SK-N-SH treated with all-trans-retinoic acid at 6 μM for 48 hours (cell line): ENCODE results near the gene RPRD1B.

Experiments
- ATAC-seq: fragments of 200-7000 bp; cut with Tn5 transposase; 3 replicates; pipeline ENCODE4 v1.9.1; 2020; ENCODE audit warnings: mild to moderate bottlenecking, moderate library complexity
- ARNTL ChIP-seq: fragments of 450-650 bp; formaldehyde crosslinking; IDR thresholded peaks from 2 replicates; pipeline ENCODE4 v1.5.0; 2020; ENCODE audit warnings: low read depth, mild to moderate bottlenecking, moderate library complexity, borderline replicate concordance
- CSDC2 ChIP-seq: fragments of 250-450 bp; sonication (Bioruptor Pico); IDR thresholded peaks from 2 replicates; pipeline ENCODE4 v1.5.0; 2020; ENCODE audit warnings: mild to moderate bottlenecking, moderate library complexity
- CSRNP3 ChIP-seq: fragments of 250-450 bp; sonication (Bioruptor Pico); IDR thresholded peaks from 2 replicates; pipeline ENCODE4 v1.5.1; 2021; ENCODE audit warnings: mild to moderate bottlenecking, moderate library complexity
- GLIS3 ChIP-seq: fragments of 250-450 bp; sonication (Bioruptor Pico); IDR thresholded peaks from 2 replicates; pipeline ENCODE4 v1.5.0; 2020; ENCODE audit warnings: mild to moderate bottlenecking, moderate library complexity
- ISL1 ChIP-seq: fragments of 250-450 bp; sonication (Bioruptor Pico); IDR thresholded peaks from 2 replicates; pipeline ENCODE4 v2.1.2; 2022; ENCODE audit warnings: mild to moderate bottlenecking, moderate library complexity
- OSR1 ChIP-seq: fragments of 250-450 bp; sonication (Bioruptor Pico); IDR thresholded peaks from 2 replicates; pipeline ENCODE4 v1.8.0; 2022; ENCODE audit warnings: moderate library complexity, mild to moderate bottlenecking, inconsistent platforms
- PPARA ChIP-seq: fragments of 250-450 bp; sonication (Bioruptor Pico); IDR thresholded peaks from 2 replicates; pipeline ENCODE4 v1.5.0; 2020; ENCODE audit warnings: mild to moderate bottlenecking, borderline replicate concordance
- RARB ChIP-seq: fragments of 250-450 bp; sonication (Bioruptor Pico); IDR thresholded peaks from 2 replicates; pipeline ENCODE4 v1.8.0; 2021; ENCODE audit warnings: mild to moderate bottlenecking, moderate library complexity
- SNAI2 ChIP-seq: fragments of 250-450 bp; sonication (Bioruptor Pico); IDR thresholded peaks from 2 replicates; pipeline ENCODE4 v1.5.0; 2020; ENCODE audit warnings: mild to moderate bottlenecking, moderate library complexity
- TCF4 ChIP-seq: fragments of 250-450 bp; sonication (Bioruptor Pico); IDR thresholded peaks from 2 replicates; pipeline ENCODE4 v1.8.0; 2021; ENCODE audit warnings: mild to moderate bottlenecking, moderate library complexity, borderline replicate concordance
- TOX ChIP-seq: fragments of 250-450 bp; sonication (Bioruptor Pico); IDR thresholded peaks from 2 replicates; pipeline ENCODE4 v1.8.0; 2021; ENCODE audit warnings: mild to moderate bottlenecking, moderate library complexity, borderline replicate concordance
- ZFP30 ChIP-seq: fragments of 450-650 bp; formaldehyde crosslinking; IDR thresholded peaks from 2 replicates; pipeline ENCODE4 v1.5.0; 2022; ENCODE audit warnings: mild to moderate bottlenecking, moderate library complexity
- ZNF565 ChIP-seq: fragments of 450-650 bp; formaldehyde crosslinking; conservative IDR thresholded peaks from 2 replicates; pipeline ENCODE4 v1.5.0; 2020; ENCODE audit warnings: low read depth, mild to moderate bottlenecking, moderate library complexity
- ZNF70 ChIP-seq: fragments of 450-650 bp; formaldehyde crosslinking; IDR thresholded peaks from 2 replicates; pipeline ENCODE4 v1.5.0; 2020; ENCODE audit warnings: mild to moderate bottlenecking, moderate library complexity
- ZNF8 ChIP-seq: fragments of 450-650 bp; formaldehyde crosslinking; IDR thresholded peaks from 2 replicates; pipeline ENCODE4 v1.5.0; 2020; ENCODE audit warnings: mild to moderate bottlenecking, moderate library complexity
- TF ChIP-seq, protein P1 (sequence below): fragments of 250-450 bp; sonication (Bioruptor Pico); IDR thresholded peaks from 2 replicates; pipeline ENCODE4 v1.5.0; 2020; ENCODE audit warnings: mild to moderate bottlenecking, moderate library complexity
- TF ChIP-seq, protein P2 (sequence below): fragments of 250-450 bp; sonication (Bioruptor Pico); IDR thresholded peaks from 2 replicates; pipeline ENCODE4 v1.8.0; 2021; ENCODE audit warnings: low read depth, mild to moderate bottlenecking, moderate library complexity, borderline replicate concordance
- TF ChIP-seq, protein P3 (sequence below): fragments of 250-450 bp; sonication (Bioruptor Pico); IDR thresholded peaks from 2 replicates; pipeline ENCODE4 v1.8.0; 2020; ENCODE audit warnings: mild to moderate bottlenecking, moderate library complexity, borderline replicate concordance

The RPRD1B gene

DNA sequence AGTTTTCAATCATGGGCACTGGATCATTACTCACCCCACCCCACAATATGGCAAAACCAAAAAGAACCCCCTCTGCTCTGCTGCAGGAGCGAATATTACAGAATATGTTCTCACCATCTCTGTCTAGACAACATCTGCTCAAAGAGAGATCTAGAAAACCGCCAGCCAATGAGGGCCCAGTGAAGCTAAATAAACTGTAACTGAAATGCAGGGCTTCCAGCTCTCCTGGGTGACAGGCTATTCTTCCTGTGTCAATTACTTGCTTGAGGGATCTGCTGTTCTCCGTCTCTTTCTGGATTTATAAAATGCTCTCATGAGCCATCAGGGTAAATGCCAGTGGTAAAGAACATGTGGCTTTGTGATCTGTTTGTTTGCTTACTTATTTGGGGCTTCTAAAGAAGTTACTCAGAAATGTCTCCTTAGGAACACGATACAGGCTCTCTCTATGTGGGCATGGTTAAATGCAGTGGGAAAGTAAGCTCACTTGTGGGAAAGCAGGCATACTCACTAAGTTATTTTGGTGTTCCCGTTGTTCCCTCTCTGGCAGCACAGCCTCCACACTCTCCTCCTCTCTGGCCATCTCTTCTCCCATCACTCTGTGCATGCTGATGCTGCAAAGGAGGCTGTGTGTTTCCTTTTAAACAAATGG lies 45.1 kb upstream of the RPRD1B start:
- no peak for ATAC-seq
- TF ChIP-seq ZNF70 (CRISPR knock-in tag) (no peak), ISL1 (CRISPR knock-in tag) (no peak), GLIS3 (CRISPR knock-in tag) (no peak), RARB (CRISPR knock-in tag) (no peak), SNAI2 (CRISPR knock-in tag) (no peak), CSDC2 (no peak)

GRCh38 chr20:37989601-37990295 lies 43.8 kb upstream of the RPRD1B start:
- ATAC-seq, result no peak
- TF ChIP-seq ZNF8 (CRISPR knock-in tag), result no peak

GRCh38 chr20:37990571-37991151 lies 42.9 kb upstream of the RPRD1B start:
- no peak for ATAC-seq
- TF ChIP-seq ZFP30 (CRISPR knock-in tag) (no peak), TCF4 (peak; percentile 95), ISL1 (CRISPR knock-in tag) (0 out of 2 replicates have a peak, but pooled peaks have one; percentile 16)
- TF ChIP-seq, protein P1, sequence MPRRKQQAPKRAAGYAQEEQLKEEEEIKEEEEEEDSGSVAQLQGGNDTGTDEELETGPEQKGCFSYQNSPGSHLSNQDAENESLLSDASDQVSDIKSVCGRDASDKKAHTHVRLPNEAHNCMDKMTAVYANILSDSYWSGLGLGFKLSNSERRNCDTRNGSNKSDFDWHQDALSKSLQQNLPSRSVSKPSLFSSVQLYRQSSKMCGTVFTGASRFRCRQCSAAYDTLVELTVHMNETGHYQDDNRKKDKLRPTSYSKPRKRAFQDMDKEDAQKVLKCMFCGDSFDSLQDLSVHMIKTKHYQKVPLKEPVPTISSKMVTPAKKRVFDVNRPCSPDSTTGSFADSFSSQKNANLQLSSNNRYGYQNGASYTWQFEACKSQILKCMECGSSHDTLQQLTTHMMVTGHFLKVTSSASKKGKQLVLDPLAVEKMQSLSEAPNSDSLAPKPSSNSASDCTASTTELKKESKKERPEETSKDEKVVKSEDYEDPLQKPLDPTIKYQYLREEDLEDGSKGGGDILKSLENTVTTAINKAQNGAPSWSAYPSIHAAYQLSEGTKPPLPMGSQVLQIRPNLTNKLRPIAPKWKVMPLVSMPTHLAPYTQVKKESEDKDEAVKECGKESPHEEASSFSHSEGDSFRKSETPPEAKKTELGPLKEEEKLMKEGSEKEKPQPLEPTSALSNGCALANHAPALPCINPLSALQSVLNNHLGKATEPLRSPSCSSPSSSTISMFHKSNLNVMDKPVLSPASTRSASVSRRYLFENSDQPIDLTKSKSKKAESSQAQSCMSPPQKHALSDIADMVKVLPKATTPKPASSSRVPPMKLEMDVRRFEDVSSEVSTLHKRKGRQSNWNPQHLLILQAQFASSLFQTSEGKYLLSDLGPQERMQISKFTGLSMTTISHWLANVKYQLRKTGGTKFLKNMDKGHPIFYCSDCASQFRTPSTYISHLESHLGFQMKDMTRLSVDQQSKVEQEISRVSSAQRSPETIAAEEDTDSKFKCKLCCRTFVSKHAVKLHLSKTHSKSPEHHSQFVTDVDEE (CRISPR knock-in tag), result peak; percentile 83

DNA sequence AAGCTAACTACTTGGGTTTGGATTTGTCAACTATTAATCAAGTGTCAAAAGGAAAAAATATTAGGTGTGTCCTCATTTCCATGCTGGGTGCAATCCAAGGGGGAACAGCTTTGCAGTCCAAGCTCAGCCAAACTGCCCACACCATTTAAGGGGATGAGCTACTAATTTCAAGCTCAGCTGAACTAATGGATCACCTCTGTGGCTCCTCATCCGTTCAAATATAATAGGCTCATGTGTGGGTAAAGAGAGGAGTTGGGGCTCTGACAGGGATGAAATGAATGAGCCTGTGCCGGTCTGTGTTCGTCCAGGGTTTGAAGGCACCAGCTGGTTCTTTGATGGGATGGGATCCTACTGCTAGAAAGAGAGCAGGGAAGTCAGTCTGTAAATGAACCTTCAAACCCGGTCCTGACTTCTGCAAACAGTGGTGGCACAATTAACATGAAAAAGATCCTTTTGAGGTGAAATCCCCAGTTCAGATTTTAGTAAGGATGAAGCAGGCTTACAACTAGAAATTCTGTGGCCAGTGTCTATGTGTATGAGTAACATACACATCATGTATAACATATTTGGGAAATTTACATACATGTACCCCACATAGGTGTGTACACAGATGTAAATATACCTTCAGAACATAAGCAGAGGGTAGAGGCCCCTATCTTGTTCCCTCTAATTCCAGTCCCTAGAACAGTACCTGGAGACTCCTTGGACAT lies 42.2 kb upstream of the RPRD1B start:
- ATAC-seq, result no peak

GRCh38 chr20:37991908-37992307 lies 41.6 kb upstream of the RPRD1B start:
- ATAC-seq, result no peak
- TF ChIP-seq ISL1 (CRISPR knock-in tag) (no peak), ZNF70 (CRISPR knock-in tag) (no peak)
- TF ChIP-seq, protein P2, sequence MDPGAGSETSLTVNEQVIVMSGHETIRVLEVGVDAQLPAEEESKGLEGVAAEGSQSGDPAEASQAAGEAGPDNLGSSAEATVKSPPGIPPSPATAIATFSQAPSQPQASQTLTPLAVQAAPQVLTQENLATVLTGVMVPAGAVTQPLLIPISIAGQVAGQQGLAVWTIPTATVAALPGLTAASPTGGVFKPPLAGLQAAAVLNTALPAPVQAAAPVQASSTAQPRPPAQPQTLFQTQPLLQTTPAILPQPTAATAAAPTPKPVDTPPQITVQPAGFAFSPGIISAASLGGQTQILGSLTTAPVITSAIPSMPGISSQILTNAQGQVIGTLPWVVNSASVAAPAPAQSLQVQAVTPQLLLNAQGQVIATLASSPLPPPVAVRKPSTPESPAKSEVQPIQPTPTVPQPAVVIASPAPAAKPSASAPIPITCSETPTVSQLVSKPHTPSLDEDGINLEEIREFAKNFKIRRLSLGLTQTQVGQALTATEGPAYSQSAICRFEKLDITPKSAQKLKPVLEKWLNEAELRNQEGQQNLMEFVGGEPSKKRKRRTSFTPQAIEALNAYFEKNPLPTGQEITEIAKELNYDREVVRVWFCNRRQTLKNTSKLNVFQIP (CRISPR knock-in tag), result no peak
- TF ChIP-seq, all 23 proteins: peak for 0

More for the DNA sequence above, 42.2 kb upstream of the RPRD1B start:
- TF ChIP-seq PPARA (CRISPR knock-in tag), result no peak
- TF ChIP-seq CSRNP3, result no peak
- no peak for TF ChIP-seq ZNF565
- TF ChIP-seq TOX (CRISPR knock-in tag), result no peak
- no peak for TF ChIP-seq ISL1 (CRISPR knock-in tag)
- TF ChIP-seq, all 23 proteins: peak for 0

- peak; percentile 77 for ATAC-seq
- TF ChIP-seq CSDC2 (no peak), CSRNP3 (no peak), ARNTL (CRISPR knock-in tag) (no peak), PPARA (CRISPR knock-in tag) (no peak), SNAI2 (CRISPR knock-in tag) (no peak), OSR1 (CRISPR knock-in tag) (no peak)
- TF ChIP-seq, protein P2 (CRISPR knock-in tag), result no peak
- TF ChIP-seq, protein P3, sequence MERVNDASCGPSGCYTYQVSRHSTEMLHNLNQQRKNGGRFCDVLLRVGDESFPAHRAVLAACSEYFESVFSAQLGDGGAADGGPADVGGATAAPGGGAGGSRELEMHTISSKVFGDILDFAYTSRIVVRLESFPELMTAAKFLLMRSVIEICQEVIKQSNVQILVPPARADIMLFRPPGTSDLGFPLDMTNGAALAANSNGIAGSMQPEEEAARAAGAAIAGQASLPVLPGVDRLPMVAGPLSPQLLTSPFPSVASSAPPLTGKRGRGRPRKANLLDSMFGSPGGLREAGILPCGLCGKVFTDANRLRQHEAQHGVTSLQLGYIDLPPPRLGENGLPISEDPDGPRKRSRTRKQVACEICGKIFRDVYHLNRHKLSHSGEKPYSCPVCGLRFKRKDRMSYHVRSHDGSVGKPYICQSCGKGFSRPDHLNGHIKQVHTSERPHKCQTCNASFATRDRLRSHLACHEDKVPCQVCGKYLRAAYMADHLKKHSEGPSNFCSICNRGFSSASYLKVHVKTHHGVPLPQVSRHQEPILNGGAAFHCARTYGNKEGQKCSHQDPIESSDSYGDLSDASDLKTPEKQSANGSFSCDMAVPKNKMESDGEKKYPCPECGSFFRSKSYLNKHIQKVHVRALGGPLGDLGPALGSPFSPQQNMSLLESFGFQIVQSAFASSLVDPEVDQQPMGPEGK (CRISPR knock-in tag), result no peak
Observed at GRCh38 chr20:37992802-37993409, 40.6 kb upstream of the RPRD1B start.
